NCI-H2107 (cell line): ENCODE data around the gene MEF2D.

Experiments used
- DNase-seq: peaks from one replicate; lab custom pipeline; 2025; lab: John Stamatoyannopoulos, UW

MEF2D gene

GRCh38 chr1:156487862-156488261, 12.7 kb downstream of the MEF2D start:
- no peak for DNase-seq

- no peak for DNase-seq
Measured at GRCh38 chr1:156486421-156487344, 13.9 kb downstream of the MEF2D start.

GRCh38 chr1:156485984-156486383, 14.6 kb downstream of the MEF2D start:
- no peak for DNase-seq

GRCh38 chr1:156484480-156485058, 16.0 kb downstream of the MEF2D start:
- DNase-seq = no peak

GRCh38 chr1:156483397-156483796, 17.2 kb downstream of the MEF2D start:
- no peak for DNase-seq

- no peak for DNase-seq
Measured at GRCh38 chr1:156482276-156482675, 18.3 kb downstream of the MEF2D start.

- no peak for DNase-seq
Measured at GRCh38 chr1:156481527-156481926, 19.0 kb downstream of the MEF2D start.

- no peak for DNase-seq
Measured at GRCh38 chr1:156480411-156481192, 20.0 kb downstream of the MEF2D start.

GRCh38 chr1:156480016-156480370, 20.6 kb downstream of the MEF2D start:
- no peak for DNase-seq

GRCh38 chr1:156479093-156480015, 21.2 kb downstream of the MEF2D start:
- no peak for DNase-seq

GRCh38 chr1:156478250-156478627, 22.3 kb downstream of the MEF2D start:
- no peak for DNase-seq

GRCh38 chr1:156477526-156478249, 22.9 kb downstream of the MEF2D start:
- no peak for DNase-seq

- no peak for DNase-seq
Measured at GRCh38 chr1:156476501-156477298, 23.9 kb downstream of the MEF2D start.

GRCh38 chr1:156475568-156476500, 24.7 kb downstream of the MEF2D start:
- DNase-seq = no peak

- DNase-seq = no peak
Measured at GRCh38 chr1:156474966-156475365, 25.6 kb downstream of the MEF2D start.

- peak; percentile 92 for DNase-seq
Measured at GRCh38 chr1:156471496-156472490, 28.8 kb downstream of the MEF2D start.

- no peak for DNase-seq
Measured at GRCh38 chr1:156470473-156470872, 30.1 kb downstream of the MEF2D start.
